ENCODE measurements around the gene PFDN6.
"Not testable (repeated sequence)": the region's sequence is repeated elsewhere in the genome, so short reads cannot be mapped to it uniquely, and the experiment has no call there.

The PFDN6 gene

DNA sequence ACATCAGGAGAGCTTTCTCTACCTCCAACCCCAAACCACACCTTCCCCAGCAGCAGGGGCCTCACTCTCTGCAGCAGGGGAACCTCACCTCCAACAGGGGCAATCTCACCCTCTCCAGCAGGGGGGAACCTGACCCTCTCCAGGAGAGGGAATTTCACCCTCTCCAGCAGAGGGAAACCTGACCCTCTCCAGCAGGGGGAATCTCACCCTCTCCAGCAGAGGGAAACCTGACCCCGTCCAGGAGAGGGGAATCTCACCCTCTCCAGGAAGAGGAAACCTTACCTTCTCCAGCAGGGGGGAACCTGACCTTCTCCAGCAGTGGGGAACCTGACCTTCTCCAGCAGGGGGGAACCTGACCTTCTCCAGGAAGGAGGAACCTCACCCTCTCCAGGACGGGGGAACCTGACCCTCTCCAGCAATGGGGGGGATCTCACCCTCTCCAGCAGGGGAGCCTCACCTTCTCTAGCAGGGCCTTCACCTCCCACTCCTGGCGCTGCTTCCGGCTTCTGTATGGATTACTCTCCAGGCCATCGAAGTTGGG lies 9.4 kb upstream of the PFDN6 start:
- H3K27ac ChIP-seq (ENCODE audit: low read length), result no peak overlapping the region
- no peak overlapping the region for H2AFZ ChIP-seq (ENCODE audit: low read length)
- H3K4me1 ChIP-seq (ENCODE audit: low read length), result no peaks in the 10 kb centered on the region
- no peak for TF ChIP-seq EZH2 (optimal IDR thresholded peaks at IDR 0.05; ENCODE audit: low read depth, low read length)
- TF ChIP-seq CTCF (IDR thresholded peaks at IDR 0.05; ENCODE audit: low read length), result peak; percentile 38
- no peaks in the 10 kb centered on the region for H3K9me3 ChIP-seq (replicated peaks; ENCODE audit: insufficient read depth, low read length)
- no peak overlapping the region for H3K4me3 ChIP-seq (ENCODE audit: low read length)
- peaks cover 10% of the 10 kb centered on the region for H4K20me1 ChIP-seq (ENCODE audit: insufficient read depth, low read length)
- no peak overlapping the region for H3K4me2 ChIP-seq (ENCODE audit: low read depth, low read length)
- no peaks in the 10 kb centered on the region for H3K9me2 ChIP-seq (replicated peaks; ENCODE audit: insufficient read depth, low read length)
- no peak for DNase-seq
- H3K27me3 ChIP-seq (replicated peaks; ENCODE audit: insufficient read depth, low read length), result no peaks in the 10 kb centered on the region
- H3K36me3 ChIP-seq (replicated peaks; ENCODE audit: insufficient read depth, low read length), result no peaks in the 10 kb centered on the region
- H3K9ac ChIP-seq (ENCODE audit: low read length), result no peak overlapping the region
- H3F3A ChIP-seq (ENCODE audit: insufficient read depth, low read length), result peaks cover 33% of the 10 kb centered on the region
- H3K79me2 ChIP-seq (ENCODE audit: low read length), result peaks cover 9% of the 10 kb centered on the region

GRCh38 chr6:33280539-33280938 lies 8.9 kb upstream of the PFDN6 start:
- peaks cover 5% of the 10 kb centered on the region for H4K20me1 ChIP-seq (ENCODE audit: insufficient read depth, low read length)
- H3K27ac ChIP-seq (ENCODE audit: low read length), result no peak overlapping the region
- peaks cover 4% of the 10 kb centered on the region; the same call in 1 of the 2 replicates for H3K79me2 ChIP-seq (ENCODE audit: low read length)
- H3K4me3 ChIP-seq (ENCODE audit: low read length), result no peak overlapping the region
- no peaks in the 10 kb centered on the region for H3K27me3 ChIP-seq (replicated peaks; ENCODE audit: insufficient read depth, low read length)
- no peak overlapping the region for H2AFZ ChIP-seq (ENCODE audit: low read length)
- no peak for TF ChIP-seq EZH2phosphoT487 (IDR thresholded peaks at IDR 0.05; ENCODE audit: low read length)
- no peak for TF ChIP-seq CTCF (IDR thresholded peaks at IDR 0.05; ENCODE audit: low read length)
- TF ChIP-seq EZH2 (optimal IDR thresholded peaks at IDR 0.05; ENCODE audit: low read depth, low read length), result no peak
- no peaks in the 10 kb centered on the region for H3K9me3 ChIP-seq (replicated peaks; ENCODE audit: insufficient read depth, low read length)
- H3F3A ChIP-seq (ENCODE audit: insufficient read depth, low read length), result peaks cover 28% of the 10 kb centered on the region
- no peak overlapping the region for H3K9ac ChIP-seq (ENCODE audit: low read length)
- no peak for DNase-seq
- H3K4me2 ChIP-seq (ENCODE audit: low read depth, low read length), result no peak overlapping the region
- H3K9me2 ChIP-seq (replicated peaks; ENCODE audit: insufficient read depth, low read length), result no peaks in the 10 kb centered on the region
- H3K4me1 ChIP-seq (ENCODE audit: low read length), result no peaks in the 10 kb centered on the region
- no peaks in the 10 kb centered on the region for H3K36me3 ChIP-seq (replicated peaks; ENCODE audit: insufficient read depth, low read length)

DNA sequence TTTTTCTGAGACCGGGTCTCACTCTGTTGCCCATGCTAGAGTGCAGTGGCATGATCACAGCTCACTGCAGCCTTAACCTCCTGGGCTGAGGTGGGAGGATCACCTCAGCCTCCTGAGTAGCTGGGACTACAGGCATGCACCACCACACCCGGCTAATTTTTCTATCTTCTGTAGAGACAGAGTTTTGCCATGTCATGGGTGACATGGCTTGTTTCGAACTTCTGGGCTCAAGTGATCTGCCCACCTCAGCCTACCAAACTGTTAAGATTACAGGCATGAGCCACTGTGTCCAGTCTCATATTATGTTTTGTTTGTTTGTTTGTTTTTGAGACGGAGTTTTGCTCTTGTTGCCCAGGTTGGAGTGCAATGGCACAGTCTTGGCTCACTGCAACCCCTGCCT lies 4.2 kb upstream of the PFDN6 start:
- H3K9me3 ChIP-seq (replicated peaks; ENCODE audit: insufficient read depth, low read length); H3K4me3 ChIP-seq (ENCODE audit: low read length); H3K4me2 ChIP-seq (ENCODE audit: low read depth, low read length); H3K27ac ChIP-seq (ENCODE audit: low read length); H3K36me3 ChIP-seq (replicated peaks; ENCODE audit: insufficient read depth, low read length); H3F3A ChIP-seq (ENCODE audit: insufficient read depth, low read length); H4K20me1 ChIP-seq (ENCODE audit: insufficient read depth, low read length); H3K9me2 ChIP-seq (replicated peaks; ENCODE audit: insufficient read depth, low read length); H2AFZ ChIP-seq (ENCODE audit: low read length); H3K9ac ChIP-seq (ENCODE audit: low read length); H3K27me3 ChIP-seq (replicated peaks; ENCODE audit: insufficient read depth, low read length); DNase-seq: not testable (repeated sequence)
- Histone ChIP-seq H3K4me1 (ENCODE audit: low read length) (peaks cover 12% of the 10 kb centered on the region; the same call in 1 of the 2 replicates), H3K79me2 (ENCODE audit: low read length) (peaks cover 35% of the 10 kb centered on the region)

Data from MM.1S (cell line).